IMR-90 (cell line): ENCODE results near the gene NFIA. TPM values are rescaled to one million over a fixed set of nuclear protein-coding genes. Genes with fewer than 3 reads are reported as not detected.

Source experiments
- ATAC-seq: fragments of 200-7000 bp; cut with Tn5 transposase; 2 replicates; pipeline ENCODE4 v1.9.1; 2020; ENCODE audit warnings: low read depth, mild to moderate bottlenecking, moderate library complexity
- BruUV-seq: library from RNA; stranded (reverse); fragments of 400-500 nt; replicated peaks from 2 replicates; lab custom pipeline; 2021; lab: Mats Ljungman, UMichigan
- CTCF ChIA-PET: fragments of 300-600 bp; formaldehyde crosslinking; extraction: SDS; loops from one replicate; lab custom pipeline; 2021; ENCODE audit warnings: antibody characterized with exemption; lab: Yijun Ruan, JAX
- POLR2A ChIA-PET: fragments of 300-600 bp; sonication (Branson Sonifier 250); formaldehyde crosslinking; loops from one replicate; lab custom pipeline; 2022; ENCODE audit warnings: antibody characterized with exemption; ENCODE audit not compliant: unreplicated experiment; lab: Charles Lee
- DNase-seq: peaks from one replicate; pipeline ENCODE4 v3.0.0; 2013
- H2AFZ ChIP-seq: replicated peaks from 2 replicates; pipeline ENCODE3; 2013; ENCODE audit warnings: low read length, mild to moderate bottlenecking; ENCODE audit not compliant: poor library complexity
- H2AK5ac ChIP-seq: 2 replicates; pipeline ENCODE4 v1.6.1; 2013; ENCODE audit warnings: low read depth, low read length, inconsistent platforms
- H2AK9ac ChIP-seq: replicated peaks from 2 replicates; pipeline ENCODE3; 2013; ENCODE audit warnings: mild to moderate bottlenecking, low read depth, low read length, moderate library complexity; ENCODE audit not compliant: poor library complexity
- H2BK120ac ChIP-seq: 2 replicates; pipeline ENCODE4 v1.6.1; 2013; ENCODE audit warnings: low read depth, low read length, inconsistent platforms
- H2BK15ac ChIP-seq: 3 replicates; pipeline ENCODE4 v1.6.1; 2013; ENCODE audit warnings: low read depth, low read length, inconsistent platforms
- H2BK20ac ChIP-seq: 2 replicates; pipeline ENCODE4 v1.6.1; 2013; ENCODE audit warnings: low read depth, mild to moderate bottlenecking, inconsistent platforms, low read length, moderate library complexity
- H2BK5ac ChIP-seq: 2 replicates; pipeline ENCODE4 v1.6.1; 2013; ENCODE audit warnings: mild to moderate bottlenecking, low read depth, low read length, inconsistent platforms; ENCODE audit not compliant: poor library complexity, severe bottlenecking
- H3K14ac ChIP-seq: replicated peaks from 2 replicates; pipeline ENCODE4 v1.6.1; 2013; ENCODE audit warnings: low read depth, low read length, inconsistent platforms
- H3K18ac ChIP-seq: 2 replicates; pipeline ENCODE4 v1.6.1; 2013; ENCODE audit warnings: low read depth, low read length, control low read depth
- H3K23ac ChIP-seq: 2 replicates; pipeline ENCODE4 v1.6.1; 2013; ENCODE audit warnings: low read depth, low read length, inconsistent platforms
- H3K27ac ChIP-seq: 2 replicates; pipeline ENCODE4 v1.5.1; 2013; ENCODE audit warnings: mild to moderate bottlenecking, control low read depth, low read length; ENCODE audit not compliant: insufficient read depth
- H3K27me3 ChIP-seq: 2 replicates; pipeline ENCODE4 v1.6.1; 2013; ENCODE audit warnings: low read length; ENCODE audit not compliant: control insufficient read depth, insufficient read depth
- H3K36me3 ChIP-seq: 2 replicates; pipeline ENCODE4 v1.6.1; 2013; ENCODE audit warnings: low read length, mixed read lengths; ENCODE audit not compliant: control insufficient read depth, insufficient read depth
- H3K4ac ChIP-seq: 2 replicates; pipeline ENCODE4 v1.6.1; 2013; ENCODE audit warnings: low read depth, low read length, inconsistent platforms
- H3K4me1 ChIP-seq: 2 replicates; pipeline ENCODE4 v1.6.1; 2013; ENCODE audit warnings: low read length, mixed read lengths; ENCODE audit not compliant: control insufficient read depth, insufficient read depth
- H3K4me2 ChIP-seq: 2 replicates; pipeline ENCODE4 v1.6.1; 2013; ENCODE audit warnings: low read depth, mild to moderate bottlenecking, control low read depth, low read length, moderate library complexity
- H3K4me3 ChIP-seq: 2 replicates; pipeline ENCODE4 v1.5.1; 2013; ENCODE audit warnings: low read depth, mild to moderate bottlenecking, control low read depth, low read length, moderate library complexity; ENCODE audit not compliant: insufficient read depth
- H3K56ac ChIP-seq: 2 replicates; pipeline ENCODE4 v1.6.1; 2013; ENCODE audit warnings: low read length, inconsistent platforms; ENCODE audit not compliant: insufficient read depth; ENCODE audit errors: extremely low read depth
- H3K79me1 ChIP-seq, 2 experiments: 2 replicates each; pipeline ENCODE4 v1.6.1; 2013; ENCODE audit warnings: low read length in 2 of 2, inconsistent platforms in 1 of 2, low read depth in 1 of 2
- H3K9ac ChIP-seq: 2 replicates; pipeline ENCODE4 v1.6.1; 2013; ENCODE audit warnings: low read depth, low read length, control low read depth
- H3K9me1 ChIP-seq: 2 replicates; pipeline ENCODE4 v1.6.1; 2013; ENCODE audit warnings: low read length, inconsistent platforms; ENCODE audit not compliant: insufficient read depth
- H3K9me3 ChIP-seq: 2 replicates; pipeline ENCODE4 v1.6.1; 2013; ENCODE audit warnings: low read length; ENCODE audit not compliant: control insufficient read depth, insufficient read depth
- H4K20me1 ChIP-seq: 2 replicates; pipeline ENCODE4 v1.6.1; 2013; ENCODE audit warnings: low read length, inconsistent platforms; ENCODE audit not compliant: insufficient read depth
- H4K5ac ChIP-seq: 2 replicates; pipeline ENCODE4 v1.6.1; 2013; ENCODE audit warnings: mild to moderate bottlenecking, low read depth, low read length, control low read depth
- H4K8ac ChIP-seq, 2 experiments: 2 replicates each; pipeline ENCODE4 v1.6.1; 2013; ENCODE audit warnings: low read depth in 2 of 2, low read length in 2 of 2, control low read depth in 1 of 2, inconsistent platforms in 1 of 2
- H4K91ac ChIP-seq: 2 replicates; pipeline ENCODE4 v1.6.1; 2013; ENCODE audit warnings: low read depth, low read length, inconsistent platforms; ENCODE audit not compliant: insufficient read depth
- BHLHE40 ChIP-seq: fragments of 150-350 bp; IDR thresholded peaks from 2 replicates; pipeline ENCODE4 v1.6.1; 2016; ENCODE audit warnings: mild to moderate bottlenecking, low read depth, low read length
- CEBPB ChIP-seq: IDR thresholded peaks from 2 replicates; pipeline ENCODE4 v1.6.1; 2012; ENCODE audit warnings: low read depth, low read length, improper control_type of control experiment
- CHD1 ChIP-seq: IDR thresholded peaks from 2 replicates; pipeline ENCODE4 v1.6.1; 2012; ENCODE audit warnings: low read depth, low read length, improper control_type of control experiment
- FOS ChIP-seq: fragments of 150-350 bp; IDR thresholded peaks from 2 replicates; pipeline ENCODE4 v1.6.1; 2016; ENCODE audit warnings: low read depth, low read length
- MAFK ChIP-seq: IDR thresholded peaks from 2 replicates; pipeline ENCODE4 v1.6.1; 2012; ENCODE audit warnings: low read depth, low read length, improper control_type of control experiment
- MAZ ChIP-seq: IDR thresholded peaks from 2 replicates; pipeline ENCODE4 v1.6.1; 2012; ENCODE audit warnings: low read depth, mild to moderate bottlenecking, low read length, improper control_type of control experiment, moderate library complexity, borderline replicate concordance
- MXI1 ChIP-seq: IDR thresholded peaks from 2 replicates; pipeline ENCODE4 v1.6.1; 2012; ENCODE audit warnings: low read depth, mild to moderate bottlenecking, low read length, moderate library complexity, borderline replicate concordance
- NFE2L2 ChIP-seq: fragments of 150-350 bp; IDR thresholded peaks from 2 replicates; pipeline ENCODE4 v1.6.1; 2016; ENCODE audit warnings: low read depth, mild to moderate bottlenecking, low read length
- POLR2A ChIP-seq: IDR thresholded peaks from 2 replicates; pipeline ENCODE4 v1.6.1; 2012; ENCODE audit warnings: mild to moderate bottlenecking, low read depth, low read length
- RAD21 ChIP-seq: IDR thresholded peaks from 2 replicates; pipeline ENCODE4 v1.6.1; 2012; ENCODE audit warnings: low read length, improper control_type of control experiment
- RCOR1 ChIP-seq: IDR thresholded peaks from 2 replicates; pipeline ENCODE4 v1.6.1; 2012; ENCODE audit warnings: mild to moderate bottlenecking, low read length, improper control_type of control experiment; ENCODE audit not compliant: insufficient replicate concordance
- RFX5 ChIP-seq: IDR thresholded peaks from 2 replicates; pipeline ENCODE4 v1.8.0; 2012; ENCODE audit warnings: low read depth, mild to moderate bottlenecking, low read length, moderate library complexity
- SMC3 ChIP-seq: fragments of 150-350 bp; IDR thresholded peaks from 2 replicates; pipeline ENCODE4 v1.6.1; 2016; ENCODE audit warnings: low read depth, mild to moderate bottlenecking, antibody characterized with exemption, low read length, moderate library complexity
- dilution Hi-C: fragments of 300-500 bp; cut with HindIII; formaldehyde crosslinking; loops from one replicate; pipeline ENCODE4 v1.14.3; 2018; ENCODE audit warnings: low sequenced_read_pairs; ENCODE audit not compliant: unreplicated experiment
- in situ Hi-C: fragments of 300-500 bp; cut with MboI; formaldehyde crosslinking; loops from 3 replicates; pipeline ENCODE4 v1.14.3; 2019; ENCODE audit warnings: low sequenced_read_pairs, inconsistent platforms, mixed read lengths
- intact Hi-C: fragments of 100-400 bp; cut with micrococcal nuclease; formaldehyde crosslinking; loops from 2 replicates; pipeline ENCODE4 v1.10.0; 2022
- polyA plus RNA-seq, 3 experiments: library from polyadenylated mRNA; depleted of rRNA; stranded (reverse); fragments of >200 nt; gene quantifications; 2 replicates each; pipeline ENCODE4 v1.2.3, GENCODE V29; 2012; ENCODE audit warnings: low replicate concordance in 1 of 3
- total RNA-seq: library from RNA; depleted of rRNA; stranded (reverse); fragments of >200 nt; gene quantifications from 2 replicates; pipeline ENCODE4 v1.2.3, GENCODE V29; 2012
- TF ChIP-seq, protein P1 (sequence below): fragments of 150-350 bp; IDR thresholded peaks from 2 replicates; pipeline ENCODE4 v1.6.1; 2017; ENCODE audit warnings: mild to moderate bottlenecking, antibody characterized with exemption, low read length, low read depth
- TF ChIP-seq, protein P2 (sequence below): conservative IDR thresholded peaks from 2 replicates; pipeline ENCODE4 v1.5.1; 2012; ENCODE audit warnings: mild to moderate bottlenecking, low read depth, low read length, improper control_type of control experiment
- TF ChIP-seq, protein P3 (sequence below): fragments of 150-350 bp; IDR thresholded peaks from 2 replicates; pipeline ENCODE4 v1.6.1; 2016; ENCODE audit warnings: low read depth, mild to moderate bottlenecking, low read length, moderate library complexity, borderline replicate concordance

The NFIA gene
- total and polyA plus RNA-seq, 2 of the 4 experiments (the other 2 are of a cell fraction) = 1.6 to 2.2 TPM

DNA sequence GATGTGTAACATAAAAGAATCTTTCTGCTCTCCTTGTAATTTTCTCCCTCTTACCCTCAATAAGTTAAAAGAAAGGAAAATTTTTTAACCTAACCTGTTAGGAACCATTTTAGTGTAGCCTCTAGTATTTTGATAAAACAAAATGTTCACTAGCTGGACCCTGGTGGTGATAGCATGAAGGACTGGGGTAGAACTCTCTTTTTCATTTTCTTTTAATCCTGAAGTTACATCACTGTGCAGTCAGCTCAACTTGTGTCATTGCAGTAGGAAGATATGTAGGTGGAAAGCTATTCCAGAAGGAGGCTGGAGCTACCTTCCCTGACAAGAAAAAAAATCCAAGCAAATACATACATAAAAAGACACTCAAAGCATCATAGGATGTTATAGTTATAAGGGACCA, 39.3 kb downstream of the NFIA start:
- Histone ChIP-seq H3K36me3 (no peaks in the 10 kb centered on the region), H3K14ac (no peak overlapping the region), H2BK5ac (no peak overlapping the region), H4K20me1 (no peaks in the 10 kb centered on the region), H3K4ac (no peak overlapping the region), H2BK20ac (no peak overlapping the region), H3K56ac (no peak overlapping the region), H3K27ac (no peak overlapping the region), H2BK15ac (no peak overlapping the region), H3K9me1 (no peaks in the 10 kb centered on the region), H2AFZ (no peak overlapping the region), H3K4me3 (no peak overlapping the region), H3K18ac (no peak overlapping the region), H4K5ac (no peak overlapping the region), H2BK120ac (no peak overlapping the region), H2AK5ac (no peak overlapping the region), H3K79me1 (no peaks in the 10 kb centered on the region), H3K4me2 (no peak overlapping the region), H3K4me1 (no peaks in the 10 kb centered on the region), H3K23ac (no peak overlapping the region), H3K27me3 (peaks cover 2% of the 10 kb centered on the region; the same call in 1 of the 2 replicates), H3K9me3 (no peaks in the 10 kb centered on the region), H4K8ac (no peak overlapping the region), H3K9ac (no peak overlapping the region), H4K91ac (no peak overlapping the region), H2AK9ac (no peak overlapping the region)
- BruUV-seq = no TSS peak
- no peak for TF ChIP-seq SMC3
- no peak for TF ChIP-seq RCOR1
- TF ChIP-seq MAZ = no peak
- TF ChIP-seq CEBPB = no peak
- TF ChIP-seq BHLHE40 = no peak
- no peak for TF ChIP-seq POLR2A
- TF ChIP-seq CHD1 = no peak
- no peak for TF ChIP-seq RFX5
- TF ChIP-seq NFE2L2 = no peak
- TF ChIP-seq RAD21 = no peak
- TF ChIP-seq, protein P1, sequence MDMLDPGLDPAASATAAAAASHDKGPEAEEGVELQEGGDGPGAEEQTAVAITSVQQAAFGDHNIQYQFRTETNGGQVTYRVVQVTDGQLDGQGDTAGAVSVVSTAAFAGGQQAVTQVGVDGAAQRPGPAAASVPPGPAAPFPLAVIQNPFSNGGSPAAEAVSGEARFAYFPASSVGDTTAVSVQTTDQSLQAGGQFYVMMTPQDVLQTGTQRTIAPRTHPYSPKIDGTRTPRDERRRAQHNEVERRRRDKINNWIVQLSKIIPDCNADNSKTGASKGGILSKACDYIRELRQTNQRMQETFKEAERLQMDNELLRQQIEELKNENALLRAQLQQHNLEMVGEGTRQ = no peak
- TF ChIP-seq, protein P2, sequence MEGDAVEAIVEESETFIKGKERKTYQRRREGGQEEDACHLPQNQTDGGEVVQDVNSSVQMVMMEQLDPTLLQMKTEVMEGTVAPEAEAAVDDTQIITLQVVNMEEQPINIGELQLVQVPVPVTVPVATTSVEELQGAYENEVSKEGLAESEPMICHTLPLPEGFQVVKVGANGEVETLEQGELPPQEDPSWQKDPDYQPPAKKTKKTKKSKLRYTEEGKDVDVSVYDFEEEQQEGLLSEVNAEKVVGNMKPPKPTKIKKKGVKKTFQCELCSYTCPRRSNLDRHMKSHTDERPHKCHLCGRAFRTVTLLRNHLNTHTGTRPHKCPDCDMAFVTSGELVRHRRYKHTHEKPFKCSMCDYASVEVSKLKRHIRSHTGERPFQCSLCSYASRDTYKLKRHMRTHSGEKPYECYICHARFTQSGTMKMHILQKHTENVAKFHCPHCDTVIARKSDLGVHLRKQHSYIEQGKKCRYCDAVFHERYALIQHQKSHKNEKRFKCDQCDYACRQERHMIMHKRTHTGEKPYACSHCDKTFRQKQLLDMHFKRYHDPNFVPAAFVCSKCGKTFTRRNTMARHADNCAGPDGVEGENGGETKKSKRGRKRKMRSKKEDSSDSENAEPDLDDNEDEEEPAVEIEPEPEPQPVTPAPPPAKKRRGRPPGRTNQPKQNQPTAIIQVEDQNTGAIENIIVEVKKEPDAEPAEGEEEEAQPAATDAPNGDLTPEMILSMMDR = no peak
- TF ChIP-seq, protein P3, sequence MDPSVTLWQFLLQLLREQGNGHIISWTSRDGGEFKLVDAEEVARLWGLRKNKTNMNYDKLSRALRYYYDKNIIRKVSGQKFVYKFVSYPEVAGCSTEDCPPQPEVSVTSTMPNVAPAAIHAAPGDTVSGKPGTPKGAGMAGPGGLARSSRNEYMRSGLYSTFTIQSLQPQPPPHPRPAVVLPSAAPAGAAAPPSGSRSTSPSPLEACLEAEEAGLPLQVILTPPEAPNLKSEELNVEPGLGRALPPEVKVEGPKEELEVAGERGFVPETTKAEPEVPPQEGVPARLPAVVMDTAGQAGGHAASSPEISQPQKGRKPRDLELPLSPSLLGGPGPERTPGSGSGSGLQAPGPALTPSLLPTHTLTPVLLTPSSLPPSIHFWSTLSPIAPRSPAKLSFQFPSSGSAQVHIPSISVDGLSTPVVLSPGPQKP = no peak
- TF ChIP-seq FOS = no peak
- no peak for TF ChIP-seq MXI1
- no peak for TF ChIP-seq MAFK
- intact Hi-C loops (no loop called here), in situ Hi-C loops (no loop called here), dilution Hi-C loops (no loop called here)
- ATAC-seq (no peak), DNase-seq (no peak)
- CTCF ChIA-PET = no interaction called here
- POLR2A ChIA-PET = interaction anchor here (0.5 kb wide), 1 partner anchor 56 kb away, joined by 3 read pairs; no protein-coding TSS in a partner anchor
